Measurements from ENCODE around the gene ASTN2. TPM values are rescaled to one million over a fixed set of nuclear protein-coding genes. Genes with fewer than 3 reads are reported as not detected.

Gene ASTN2
- polyA plus RNA-seq, 1 donor from 2014 or later = 6.8 TPM

DNA sequence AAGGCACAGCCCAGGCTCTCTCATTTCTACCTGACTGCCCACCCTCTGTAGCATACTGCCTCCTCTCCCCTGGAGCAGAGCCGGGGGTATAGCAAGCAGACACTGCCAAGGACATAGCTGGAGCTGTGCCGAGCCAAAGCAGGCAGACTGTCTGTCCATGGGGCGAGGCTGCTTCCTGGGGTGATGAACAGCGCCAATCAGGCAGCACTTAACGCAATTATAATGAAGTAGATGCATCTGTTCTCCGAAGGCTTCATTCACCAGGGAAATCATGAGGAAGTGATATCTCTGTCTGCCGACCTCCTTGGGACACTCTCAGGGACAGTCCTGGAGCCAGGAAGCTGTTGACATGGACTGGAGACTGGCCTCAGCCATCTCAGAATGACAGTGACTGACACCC lies 230.7 kb downstream of the ASTN2 start:
- Histone ChIP-seq H3K9ac (ENCODE audit: low read length) (no peak overlapping the region), H3K4me3 (ENCODE audit: low read length) (no peak overlapping the region), H3K4me2 (ENCODE audit: low read length) (no peak overlapping the region), H4K20me1 (ENCODE audit: insufficient read depth) (no peaks in the 10 kb centered on the region), H3K27me3 (ENCODE audit: insufficient read depth, low read depth, low read length) (no peaks in the 10 kb centered on the region), H3K36me3 (ENCODE audit: insufficient read depth, low read length) (no peaks in the 10 kb centered on the region), H2AFZ (ENCODE audit: low read depth, low read length) (no peak overlapping the region), H3K9me3 (ENCODE audit: low read length) (no peaks in the 10 kb centered on the region), H3F3A (ENCODE audit: insufficient read depth, low read length, poor library complexity, severe bottlenecking) (no peaks in the 10 kb centered on the region), H3K9me2 (ENCODE audit: insufficient read depth, low read length) (no peaks in the 10 kb centered on the region), H3K27ac (ENCODE audit: low read length) (no peak overlapping the region), H3K79me2 (replicated peaks; ENCODE audit: insufficient read depth, low read length) (no peaks in the 10 kb centered on the region)
- TF ChIP-seq MXI1 (conservative IDR thresholded peaks at IDR 0.05; ENCODE audit: poor library complexity, severe bottlenecking) = no peak
- TF ChIP-seq, protein P1, sequence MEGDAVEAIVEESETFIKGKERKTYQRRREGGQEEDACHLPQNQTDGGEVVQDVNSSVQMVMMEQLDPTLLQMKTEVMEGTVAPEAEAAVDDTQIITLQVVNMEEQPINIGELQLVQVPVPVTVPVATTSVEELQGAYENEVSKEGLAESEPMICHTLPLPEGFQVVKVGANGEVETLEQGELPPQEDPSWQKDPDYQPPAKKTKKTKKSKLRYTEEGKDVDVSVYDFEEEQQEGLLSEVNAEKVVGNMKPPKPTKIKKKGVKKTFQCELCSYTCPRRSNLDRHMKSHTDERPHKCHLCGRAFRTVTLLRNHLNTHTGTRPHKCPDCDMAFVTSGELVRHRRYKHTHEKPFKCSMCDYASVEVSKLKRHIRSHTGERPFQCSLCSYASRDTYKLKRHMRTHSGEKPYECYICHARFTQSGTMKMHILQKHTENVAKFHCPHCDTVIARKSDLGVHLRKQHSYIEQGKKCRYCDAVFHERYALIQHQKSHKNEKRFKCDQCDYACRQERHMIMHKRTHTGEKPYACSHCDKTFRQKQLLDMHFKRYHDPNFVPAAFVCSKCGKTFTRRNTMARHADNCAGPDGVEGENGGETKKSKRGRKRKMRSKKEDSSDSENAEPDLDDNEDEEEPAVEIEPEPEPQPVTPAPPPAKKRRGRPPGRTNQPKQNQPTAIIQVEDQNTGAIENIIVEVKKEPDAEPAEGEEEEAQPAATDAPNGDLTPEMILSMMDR (IDR thresholded peaks at IDR 0.05; ENCODE audit: poor library complexity, severe bottlenecking) = no peak
- TF ChIP-seq, protein P2, sequence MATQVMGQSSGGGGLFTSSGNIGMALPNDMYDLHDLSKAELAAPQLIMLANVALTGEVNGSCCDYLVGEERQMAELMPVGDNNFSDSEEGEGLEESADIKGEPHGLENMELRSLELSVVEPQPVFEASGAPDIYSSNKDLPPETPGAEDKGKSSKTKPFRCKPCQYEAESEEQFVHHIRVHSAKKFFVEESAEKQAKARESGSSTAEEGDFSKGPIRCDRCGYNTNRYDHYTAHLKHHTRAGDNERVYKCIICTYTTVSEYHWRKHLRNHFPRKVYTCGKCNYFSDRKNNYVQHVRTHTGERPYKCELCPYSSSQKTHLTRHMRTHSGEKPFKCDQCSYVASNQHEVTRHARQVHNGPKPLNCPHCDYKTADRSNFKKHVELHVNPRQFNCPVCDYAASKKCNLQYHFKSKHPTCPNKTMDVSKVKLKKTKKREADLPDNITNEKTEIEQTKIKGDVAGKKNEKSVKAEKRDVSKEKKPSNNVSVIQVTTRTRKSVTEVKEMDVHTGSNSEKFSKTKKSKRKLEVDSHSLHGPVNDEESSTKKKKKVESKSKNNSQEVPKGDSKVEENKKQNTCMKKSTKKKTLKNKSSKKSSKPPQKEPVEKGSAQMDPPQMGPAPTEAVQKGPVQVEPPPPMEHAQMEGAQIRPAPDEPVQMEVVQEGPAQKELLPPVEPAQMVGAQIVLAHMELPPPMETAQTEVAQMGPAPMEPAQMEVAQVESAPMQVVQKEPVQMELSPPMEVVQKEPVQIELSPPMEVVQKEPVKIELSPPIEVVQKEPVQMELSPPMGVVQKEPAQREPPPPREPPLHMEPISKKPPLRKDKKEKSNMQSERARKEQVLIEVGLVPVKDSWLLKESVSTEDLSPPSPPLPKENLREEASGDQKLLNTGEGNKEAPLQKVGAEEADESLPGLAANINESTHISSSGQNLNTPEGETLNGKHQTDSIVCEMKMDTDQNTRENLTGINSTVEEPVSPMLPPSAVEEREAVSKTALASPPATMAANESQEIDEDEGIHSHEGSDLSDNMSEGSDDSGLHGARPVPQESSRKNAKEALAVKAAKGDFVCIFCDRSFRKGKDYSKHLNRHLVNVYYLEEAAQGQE (IDR thresholded peaks at IDR 0.05; ENCODE audit: borderline replicate concordance) = no peak
- no peak for TF ChIP-seq EZH2 (IDR thresholded peaks at IDR 0.05; ENCODE audit: borderline replicate concordance, insufficient read depth, low read length, poor library complexity, severe bottlenecking)
- TF ChIP-seq TAF1 (IDR thresholded peaks at IDR 0.05; ENCODE audit: low read depth) = no peak
- no peak for TF ChIP-seq SMC3 (conservative IDR thresholded peaks at IDR 0.05; ENCODE audit: poor library complexity)
- no peak for TF ChIP-seq POLR2AphosphoS5 (IDR thresholded peaks at IDR 0.05)
- no peak for TF ChIP-seq RAD21 (conservative IDR thresholded peaks at IDR 0.05)

DNA sequence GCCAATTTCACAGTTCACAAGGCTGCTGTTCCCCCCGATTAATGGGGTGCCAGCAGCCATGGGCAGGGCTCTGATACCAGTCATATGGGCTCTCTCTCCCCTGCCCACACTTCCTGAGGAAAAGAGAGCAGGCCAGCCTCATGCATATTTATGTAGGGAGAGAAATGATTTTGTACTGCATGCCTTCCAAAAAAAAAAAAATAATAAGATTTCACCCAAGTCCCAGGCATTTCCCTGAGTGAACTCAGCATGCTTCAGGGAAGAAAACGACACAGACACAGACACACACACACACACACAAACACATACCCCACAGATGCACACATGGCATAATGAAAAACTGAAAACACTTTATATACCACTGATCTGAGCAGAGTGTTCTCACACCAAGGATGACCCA lies 232.8 kb downstream of the ASTN2 start:
- H3K36me3 ChIP-seq (ENCODE audit: insufficient read depth, low read length) = no peaks in the 10 kb centered on the region
- no peak overlapping the region for H3K4me2 ChIP-seq (ENCODE audit: low read length)
- H3K27ac ChIP-seq (ENCODE audit: low read length) = no peak overlapping the region
- no peaks in the 10 kb centered on the region for H3F3A ChIP-seq (ENCODE audit: insufficient read depth, low read length, poor library complexity, severe bottlenecking)
- no peak overlapping the region for H3K4me3 ChIP-seq (ENCODE audit: low read length)
- H4K20me1 ChIP-seq (ENCODE audit: insufficient read depth) = no peaks in the 10 kb centered on the region
- H2AFZ ChIP-seq (ENCODE audit: low read depth, low read length) = no peak overlapping the region
- no peaks in the 10 kb centered on the region for H3K9me3 ChIP-seq (ENCODE audit: low read length)
- H3K9me2 ChIP-seq (ENCODE audit: insufficient read depth, low read length) = no peaks in the 10 kb centered on the region
- H3K27me3 ChIP-seq (ENCODE audit: insufficient read depth, low read depth, low read length) = no peaks in the 10 kb centered on the region
- no peak for TF ChIP-seq POLR2AphosphoS5 (IDR thresholded peaks at IDR 0.05)
- no peak for TF ChIP-seq RAD21 (conservative IDR thresholded peaks at IDR 0.05)
- no peak for TF ChIP-seq SMC3 (conservative IDR thresholded peaks at IDR 0.05; ENCODE audit: poor library complexity)
- TF ChIP-seq TAF1 (IDR thresholded peaks at IDR 0.05; ENCODE audit: low read depth) = no peak
- H3K9ac ChIP-seq (ENCODE audit: low read length) = no peak overlapping the region
- no peaks in the 10 kb centered on the region for H3K79me2 ChIP-seq (replicated peaks; ENCODE audit: insufficient read depth, low read length)

DNA sequence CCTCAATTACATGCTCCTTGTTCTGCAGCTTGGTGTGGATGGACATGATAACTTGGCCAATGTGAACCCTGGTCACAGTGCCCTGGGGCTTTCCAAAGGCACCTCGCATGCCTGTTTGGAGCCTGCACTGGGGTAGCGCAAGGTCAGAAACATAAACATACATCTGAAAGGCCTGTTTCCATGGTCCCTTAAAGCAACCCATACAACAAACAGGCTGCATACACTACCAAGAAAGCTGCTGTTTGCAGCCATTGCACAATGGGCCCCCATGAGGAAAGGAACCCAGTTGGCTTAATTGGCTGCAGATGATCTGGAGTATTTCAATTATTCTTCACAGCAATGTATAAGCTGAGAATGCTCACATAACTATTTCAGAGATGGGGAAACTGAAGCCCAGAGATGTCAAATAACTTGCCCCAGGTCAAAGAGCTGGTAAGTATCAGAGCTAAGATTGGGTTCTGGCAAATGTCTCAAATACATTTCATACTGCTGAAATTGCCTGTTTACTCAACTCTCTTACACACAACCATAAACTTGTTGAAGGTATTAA lies 233.9 kb downstream of the ASTN2 start:
- Histone ChIP-seq H3F3A (ENCODE audit: insufficient read depth, low read length, poor library complexity, severe bottlenecking) (no peaks in the 10 kb centered on the region), H3K27me3 (ENCODE audit: insufficient read depth, low read depth, low read length) (no peaks in the 10 kb centered on the region), H3K9me3 (ENCODE audit: low read length) (no peaks in the 10 kb centered on the region), H3K4me2 (ENCODE audit: low read length) (no peak overlapping the region), H3K4me3 (ENCODE audit: low read length) (no peak overlapping the region), H2AFZ (ENCODE audit: low read depth, low read length) (no peak overlapping the region), H4K20me1 (ENCODE audit: insufficient read depth) (no peaks in the 10 kb centered on the region), H3K36me3 (ENCODE audit: insufficient read depth, low read length) (no peaks in the 10 kb centered on the region), H3K9me2 (ENCODE audit: insufficient read depth, low read length) (no peaks in the 10 kb centered on the region), H3K27ac (ENCODE audit: low read length) (no peak overlapping the region), H3K9ac (ENCODE audit: low read length) (no peak overlapping the region), H3K79me2 (replicated peaks; ENCODE audit: insufficient read depth, low read length) (no peaks in the 10 kb centered on the region)
- no peak for TF ChIP-seq SMC3 (conservative IDR thresholded peaks at IDR 0.05; ENCODE audit: poor library complexity)
- no peak for TF ChIP-seq EZH2 (IDR thresholded peaks at IDR 0.05; ENCODE audit: borderline replicate concordance, insufficient read depth, low read length, poor library complexity, severe bottlenecking)
- TF ChIP-seq, protein P2 (IDR thresholded peaks at IDR 0.05; ENCODE audit: borderline replicate concordance) = no peak
- TF ChIP-seq RAD21 (conservative IDR thresholded peaks at IDR 0.05) = no peak
- TF ChIP-seq, protein P1 (IDR thresholded peaks at IDR 0.05; ENCODE audit: poor library complexity, severe bottlenecking) = no peak
- TF ChIP-seq POLR2AphosphoS5 (IDR thresholded peaks at IDR 0.05) = no peak
- TF ChIP-seq EP300 (conservative IDR thresholded peaks at IDR 0.05; ENCODE audit: poor library complexity, severe bottlenecking) = no peak
- no peak for TF ChIP-seq TAF1 (IDR thresholded peaks at IDR 0.05; ENCODE audit: low read depth)
- no peak for TF ChIP-seq MXI1 (conservative IDR thresholded peaks at IDR 0.05; ENCODE audit: poor library complexity, severe bottlenecking)
